ENCODE data around the gene TBC1D3B. TPM values are rescaled to one million over a fixed set of nuclear protein-coding genes. Genes with fewer than 3 reads are reported as not detected.

Gene TBC1D3B
- polyA plus RNA-seq, 1 experiment = 2.3 TPM

DNA sequence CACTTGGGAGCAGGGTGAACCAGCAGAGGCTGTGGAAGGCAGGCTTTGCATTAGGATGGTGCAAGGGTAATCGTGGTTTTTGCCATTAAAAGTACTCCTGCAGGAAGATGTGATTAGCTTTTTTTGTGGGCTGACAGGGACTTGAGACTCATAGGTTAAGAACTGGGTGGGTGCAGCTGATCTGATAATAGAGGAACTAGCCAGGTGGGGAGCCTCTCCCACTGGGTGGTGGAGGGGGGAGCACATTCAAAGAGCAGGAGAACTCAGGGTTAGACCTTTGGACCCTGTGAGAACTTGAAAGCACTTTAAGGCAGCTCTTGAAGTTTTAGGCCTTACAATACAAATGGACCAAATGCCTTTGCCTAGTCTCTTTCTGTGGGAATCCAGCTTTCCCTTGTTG, 40.4 kb downstream of the TBC1D3B start:
- no peak overlapping the region for H3K4me3 ChIP-seq (ENCODE audit: low read depth, low read length)
- no peak for DNase-seq (ENCODE audit: low read depth)
- no peak for TF ChIP-seq CTCF (IDR thresholded peaks at IDR 0.05; ENCODE audit: insufficient read depth, low read depth, low read length)
- ChIA-PET CTCF (interaction anchor here (4.3 kb wide), 1 partner anchor 12 kb away, joined by 26 read pairs; no protein-coding TSS in a partner anchor), POLR2A (no interaction called here)
- H3K27me3 ChIP-seq (ENCODE audit: control insufficient read depth, insufficient read depth, low read length) = no peaks in the 10 kb centered on the region
- no peaks in the 10 kb centered on the region for H3K36me3 ChIP-seq (ENCODE audit: control insufficient read depth, insufficient read depth, low read length)

GRCh38 chr17:36135465-36135864, 41.0 kb downstream of the TBC1D3B start:
- H3K4me3 ChIP-seq (ENCODE audit: low read depth, low read length) = no peak overlapping the region
- no peaks in the 10 kb centered on the region for H3K27me3 ChIP-seq (ENCODE audit: control insufficient read depth, insufficient read depth, low read length)
- ChIA-PET POLR2A (no interaction called here), CTCF (interaction anchor here (4.3 kb wide), 1 partner anchor 13 kb away, joined by 26 read pairs; no protein-coding TSS in a partner anchor)
- H3K36me3 ChIP-seq (ENCODE audit: control insufficient read depth, insufficient read depth, low read length) = no peaks in the 10 kb centered on the region
- no peak for TF ChIP-seq CTCF (IDR thresholded peaks at IDR 0.05; ENCODE audit: insufficient read depth, low read depth, low read length)
- no peak for DNase-seq (ENCODE audit: low read depth)

- no peaks in the 10 kb centered on the region for H3K36me3 ChIP-seq (ENCODE audit: control insufficient read depth, insufficient read depth, low read length)
- H3K27me3 ChIP-seq (ENCODE audit: control insufficient read depth, insufficient read depth, low read length) = no peaks in the 10 kb centered on the region
- no peak for DNase-seq (ENCODE audit: low read depth)
- no peak for TF ChIP-seq CTCF (IDR thresholded peaks at IDR 0.05; ENCODE audit: insufficient read depth, low read depth, low read length)
- no peak overlapping the region for H3K4me3 ChIP-seq (ENCODE audit: low read depth, low read length)
- ChIA-PET CTCF (interaction anchor here (4.3 kb wide), 1 partner anchor 14 kb away, joined by 26 read pairs; no protein-coding TSS in a partner anchor), POLR2A (no interaction called here)
Observed at GRCh38 chr17:36133602-36134236, 42.7 kb downstream of the TBC1D3B start.

GRCh38 chr17:36132421-36132831, 44.0 kb downstream of the TBC1D3B start:
- ChIA-PET POLR2A (no interaction called here), CTCF (interaction anchor here (0.9 to 2.0 kb wide), 2 partner anchors 17 to 166 kb away, joined by 3 to 11 read pairs; no protein-coding TSS in a partner anchor)
- no peaks in the 10 kb centered on the region for H3K36me3 ChIP-seq (ENCODE audit: control insufficient read depth, insufficient read depth, low read length)
- TF ChIP-seq CTCF (IDR thresholded peaks at IDR 0.05; ENCODE audit: insufficient read depth, low read depth, low read length) = no peak
- no peaks in the 10 kb centered on the region for H3K27me3 ChIP-seq (ENCODE audit: control insufficient read depth, insufficient read depth, low read length)
- no peak for DNase-seq (ENCODE audit: low read depth)
- no peak overlapping the region for H3K4me3 ChIP-seq (ENCODE audit: low read depth, low read length)

DNA sequence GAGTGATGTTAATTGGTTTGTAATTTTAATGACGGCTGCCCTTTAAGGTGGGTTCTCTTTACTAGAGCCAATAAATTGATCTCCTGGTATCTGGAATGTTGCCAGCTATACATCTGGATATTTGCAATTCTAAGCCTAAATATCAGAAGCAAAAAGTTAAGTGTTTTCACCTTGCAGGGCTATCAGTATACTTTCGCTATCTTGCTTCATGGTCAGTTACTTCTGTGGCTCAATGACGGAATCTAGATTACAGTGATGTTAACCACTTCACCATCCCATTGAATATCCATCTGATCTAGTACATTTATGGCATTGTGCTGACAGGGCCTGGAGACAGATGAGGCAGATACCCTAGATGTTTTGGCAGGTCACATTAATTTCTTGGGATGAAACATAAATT, 44.5 kb downstream of the TBC1D3B start:
- Histone ChIP-seq H3K36me3 (ENCODE audit: control insufficient read depth, insufficient read depth, low read length) (no peaks in the 10 kb centered on the region), H3K27me3 (ENCODE audit: control insufficient read depth, insufficient read depth, low read length) (no peaks in the 10 kb centered on the region), H3K4me3 (ENCODE audit: low read depth, low read length) (no peak overlapping the region)
- no peak for TF ChIP-seq CTCF (IDR thresholded peaks at IDR 0.05; ENCODE audit: insufficient read depth, low read depth, low read length)
- POLR2A ChIA-PET = no interaction called here
- CTCF ChIA-PET = interaction anchor here (2.0 kb wide), 1 partner anchor 17 kb away, joined by 11 read pairs; no protein-coding TSS in a partner anchor
- DNase-seq (ENCODE audit: low read depth) = no peak
